Measurements from ENCODE around the gene KCNT1.

The KCNT1 gene

GRCh38 chr9:135698236-135698635 is 3.7 kb upstream of the KCNT1 start:
- TF ChIP-seq FOXP2 (optimal IDR thresholded peaks at IDR 0.05; ENCODE audit: borderline replicate concordance, extremely low read depth, extremely low read length, insufficient read depth) (no peak), TAF1 (IDR thresholded peaks at IDR 0.05; ENCODE audit: borderline replicate concordance, insufficient read depth, low read length) (no peak), POLR2AphosphoS5 (IDR thresholded peaks at IDR 0.05; ENCODE audit: low read depth, low read length) (no peak), SIN3A (IDR thresholded peaks at IDR 0.05; ENCODE audit: borderline replicate concordance, insufficient read depth, low read length) (no peak)
- TF ChIP-seq, protein P1, sequence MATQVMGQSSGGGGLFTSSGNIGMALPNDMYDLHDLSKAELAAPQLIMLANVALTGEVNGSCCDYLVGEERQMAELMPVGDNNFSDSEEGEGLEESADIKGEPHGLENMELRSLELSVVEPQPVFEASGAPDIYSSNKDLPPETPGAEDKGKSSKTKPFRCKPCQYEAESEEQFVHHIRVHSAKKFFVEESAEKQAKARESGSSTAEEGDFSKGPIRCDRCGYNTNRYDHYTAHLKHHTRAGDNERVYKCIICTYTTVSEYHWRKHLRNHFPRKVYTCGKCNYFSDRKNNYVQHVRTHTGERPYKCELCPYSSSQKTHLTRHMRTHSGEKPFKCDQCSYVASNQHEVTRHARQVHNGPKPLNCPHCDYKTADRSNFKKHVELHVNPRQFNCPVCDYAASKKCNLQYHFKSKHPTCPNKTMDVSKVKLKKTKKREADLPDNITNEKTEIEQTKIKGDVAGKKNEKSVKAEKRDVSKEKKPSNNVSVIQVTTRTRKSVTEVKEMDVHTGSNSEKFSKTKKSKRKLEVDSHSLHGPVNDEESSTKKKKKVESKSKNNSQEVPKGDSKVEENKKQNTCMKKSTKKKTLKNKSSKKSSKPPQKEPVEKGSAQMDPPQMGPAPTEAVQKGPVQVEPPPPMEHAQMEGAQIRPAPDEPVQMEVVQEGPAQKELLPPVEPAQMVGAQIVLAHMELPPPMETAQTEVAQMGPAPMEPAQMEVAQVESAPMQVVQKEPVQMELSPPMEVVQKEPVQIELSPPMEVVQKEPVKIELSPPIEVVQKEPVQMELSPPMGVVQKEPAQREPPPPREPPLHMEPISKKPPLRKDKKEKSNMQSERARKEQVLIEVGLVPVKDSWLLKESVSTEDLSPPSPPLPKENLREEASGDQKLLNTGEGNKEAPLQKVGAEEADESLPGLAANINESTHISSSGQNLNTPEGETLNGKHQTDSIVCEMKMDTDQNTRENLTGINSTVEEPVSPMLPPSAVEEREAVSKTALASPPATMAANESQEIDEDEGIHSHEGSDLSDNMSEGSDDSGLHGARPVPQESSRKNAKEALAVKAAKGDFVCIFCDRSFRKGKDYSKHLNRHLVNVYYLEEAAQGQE (IDR thresholded peaks at IDR 0.05; ENCODE audit: insufficient read depth in 1 of 2, low read depth in 2 of 2, low read length in 2 of 2) = no peak

GRCh38 chr9:135698767-135699166 is 3.2 kb upstream of the KCNT1 start:
- TF ChIP-seq TAF1 (IDR thresholded peaks at IDR 0.05; ENCODE audit: borderline replicate concordance, insufficient read depth, low read length) = no peak

- TF ChIP-seq SIN3A (IDR thresholded peaks at IDR 0.05; ENCODE audit: borderline replicate concordance, insufficient read depth, low read length) (no peak), FOXP2 (optimal IDR thresholded peaks at IDR 0.05; ENCODE audit: borderline replicate concordance, extremely low read depth, extremely low read length, insufficient read depth) (no peak), TAF1 (IDR thresholded peaks at IDR 0.05; ENCODE audit: borderline replicate concordance, insufficient read depth, low read length) (no peak), POLR2AphosphoS5 (IDR thresholded peaks at IDR 0.05; ENCODE audit: low read depth, low read length) (no peak)
- TF ChIP-seq, protein P1 (IDR thresholded peaks at IDR 0.05; ENCODE audit: insufficient read depth in 1 of 2, low read depth in 2 of 2, low read length in 2 of 2) = no peak
Observed at GRCh38 chr9:135699440-135699839, 2.5 kb upstream of the KCNT1 start, which contains the start of gene SOHLH1. Gene SOHLH1 (minus strand): TSS chr9:135699481. CDS start chr9:135699467, 14 bp downstream.

GRCh38 chr9:135700525-135700924 is 1.5 kb upstream of the KCNT1 start:
- TF ChIP-seq, protein P1 (IDR thresholded peaks at IDR 0.05; ENCODE audit: insufficient read depth in 1 of 2, low read depth in 2 of 2, low read length in 2 of 2) = no peak
- TF ChIP-seq SIN3A (IDR thresholded peaks at IDR 0.05; ENCODE audit: borderline replicate concordance, insufficient read depth, low read length) = no peak
- no peak for TF ChIP-seq POLR2AphosphoS5 (IDR thresholded peaks at IDR 0.05; ENCODE audit: low read depth, low read length)
- TF ChIP-seq FOXP2 (optimal IDR thresholded peaks at IDR 0.05; ENCODE audit: borderline replicate concordance, extremely low read depth, extremely low read length, insufficient read depth) = no peak
- TF ChIP-seq TAF1 (IDR thresholded peaks at IDR 0.05; ENCODE audit: borderline replicate concordance, insufficient read depth, low read length) = no peak

DNA sequence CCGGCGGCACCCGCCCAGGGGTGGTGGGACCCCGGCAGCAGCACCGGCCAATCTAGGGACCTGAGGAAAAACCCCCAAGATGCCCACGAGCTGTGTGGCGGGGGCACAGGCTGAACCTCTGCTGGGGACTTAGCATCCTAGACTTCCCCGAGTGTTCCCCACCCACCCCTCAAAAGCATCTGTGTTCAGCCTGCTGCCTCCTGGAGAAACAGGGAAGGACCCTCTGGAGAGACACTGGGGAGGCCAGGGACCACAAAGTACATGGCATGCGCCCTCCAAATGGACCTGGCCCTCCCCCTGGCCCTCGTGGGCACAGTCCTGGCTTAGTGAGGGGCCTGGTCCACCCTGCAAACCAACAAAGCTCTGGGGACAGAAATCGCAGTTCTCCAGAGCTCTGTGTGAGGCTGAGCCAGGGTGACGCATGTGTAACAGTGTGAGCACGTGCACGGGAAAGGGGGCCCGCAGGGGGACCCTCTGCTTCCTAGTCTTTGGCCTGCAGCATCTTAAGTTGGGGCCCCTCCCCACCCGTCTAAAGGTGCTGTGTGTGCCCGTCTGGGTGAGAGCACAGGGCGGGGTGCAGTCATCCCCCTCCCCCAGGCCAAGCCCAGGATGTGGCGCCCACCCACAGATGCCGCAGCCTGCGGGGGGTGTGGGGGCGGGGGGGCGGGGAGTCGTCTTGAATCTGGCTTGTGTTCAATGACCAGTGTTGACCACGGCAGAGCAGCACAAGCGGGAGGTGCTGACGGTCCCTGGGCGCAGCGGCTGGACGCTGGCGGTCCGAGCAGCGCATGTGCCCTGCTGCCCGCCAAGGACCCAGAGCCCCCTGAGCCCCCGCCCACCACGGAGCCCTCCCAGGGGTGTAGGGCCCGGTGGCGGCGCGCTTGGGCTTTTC is 672 bp upstream of the KCNT1 start:
- no peak for TF ChIP-seq SIN3A (IDR thresholded peaks at IDR 0.05; ENCODE audit: borderline replicate concordance, insufficient read depth, low read length)
- TF ChIP-seq, protein P1 (IDR thresholded peaks at IDR 0.05; ENCODE audit: insufficient read depth in 1 of 2, low read depth in 2 of 2, low read length in 2 of 2) = no peak
- no peak for TF ChIP-seq TAF1 (IDR thresholded peaks at IDR 0.05; ENCODE audit: borderline replicate concordance, insufficient read depth, low read length)
- no peak for TF ChIP-seq POLR2AphosphoS5 (IDR thresholded peaks at IDR 0.05; ENCODE audit: low read depth, low read length)
- TF ChIP-seq FOXP2 (optimal IDR thresholded peaks at IDR 0.05; ENCODE audit: borderline replicate concordance, extremely low read depth, extremely low read length, insufficient read depth) = no peak

Measured in PFSK-1 (cell line).